Activated CD8-positive, alpha-beta T cell treated with anti-CD3 and anti-CD28 coated beads for 36 hours (primary cell): ENCODE data around the gene MAPKAP1. TPM values are rescaled to one million over a fixed set of nuclear protein-coding genes. Genes with fewer than 3 reads are reported as not detected.

Source experiments
- ATAC-seq: fragments of 200-7000 bp; cut with Tn5 transposase; one replicate; pipeline ENCODE4 v1.10.0; 2021; ENCODE audit warnings: mild to moderate bottlenecking, moderate library complexity
- CTCF ChIA-PET: fragments of 350-600 bp; sonication (Branson Sonifier 250); formaldehyde crosslinking; loops from one replicate; lab custom pipeline; 2021; ENCODE audit warnings: antibody characterized with exemption; lab: Charles Lee
- POLR2A ChIA-PET: fragments of 350-600 bp; sonication (Branson Sonifier 250); formaldehyde crosslinking; loops from one replicate; lab custom pipeline; 2021; ENCODE audit warnings: antibody characterized with exemption; lab: Charles Lee
- DNase-seq: peaks from one replicate; pipeline ENCODE4 v3.0.0-alpha.2; 2020
- H3K27ac Mint-ChIP-seq: one replicate; pipeline ENCODE4 v1.8.0; 2021; ENCODE audit warnings: mild to moderate bottlenecking, mixed read lengths
- H3K27me3 Mint-ChIP-seq: one replicate; pipeline ENCODE4 v1.8.0; 2021; ENCODE audit warnings: mixed read lengths
- H3K36me3 Mint-ChIP-seq: one replicate; pipeline ENCODE4 v1.8.0; 2021; ENCODE audit warnings: low read depth, mixed read lengths
- H3K4me1 Mint-ChIP-seq: one replicate; pipeline ENCODE4 v1.8.0; 2021; ENCODE audit warnings: low read depth, mixed read lengths
- H3K4me3 Mint-ChIP-seq: one replicate; pipeline ENCODE4 v1.8.0; 2021; ENCODE audit warnings: mild to moderate bottlenecking, moderate library complexity, mixed read lengths
- H3K9me3 Mint-ChIP-seq: one replicate; pipeline ENCODE4 v1.8.0; 2021; ENCODE audit warnings: mixed read lengths
- intact Hi-C: fragments of 100-400 bp; cut with micrococcal nuclease; formaldehyde crosslinking; loops from one replicate; pipeline ENCODE4 v1.10.0; 2022
- total RNA-seq, 2 experiments: library from RNA; stranded (reverse); gene quantifications; one replicate each; pipeline ENCODE4 v1.2.3, GENCODE V29; 2021
- TF ChIP-seq, protein P1 (sequence below): fragments of 200-600 bp; IDR thresholded peaks from one replicate; pipeline ENCODE4 v1.8.0; 2022; ENCODE audit warnings: antibody characterized with exemption, mild to moderate bottlenecking

MAPKAP1 gene
- total RNA-seq, 2 experiments from 2014 or later: 58.8 to 62.4 TPM

DNA sequence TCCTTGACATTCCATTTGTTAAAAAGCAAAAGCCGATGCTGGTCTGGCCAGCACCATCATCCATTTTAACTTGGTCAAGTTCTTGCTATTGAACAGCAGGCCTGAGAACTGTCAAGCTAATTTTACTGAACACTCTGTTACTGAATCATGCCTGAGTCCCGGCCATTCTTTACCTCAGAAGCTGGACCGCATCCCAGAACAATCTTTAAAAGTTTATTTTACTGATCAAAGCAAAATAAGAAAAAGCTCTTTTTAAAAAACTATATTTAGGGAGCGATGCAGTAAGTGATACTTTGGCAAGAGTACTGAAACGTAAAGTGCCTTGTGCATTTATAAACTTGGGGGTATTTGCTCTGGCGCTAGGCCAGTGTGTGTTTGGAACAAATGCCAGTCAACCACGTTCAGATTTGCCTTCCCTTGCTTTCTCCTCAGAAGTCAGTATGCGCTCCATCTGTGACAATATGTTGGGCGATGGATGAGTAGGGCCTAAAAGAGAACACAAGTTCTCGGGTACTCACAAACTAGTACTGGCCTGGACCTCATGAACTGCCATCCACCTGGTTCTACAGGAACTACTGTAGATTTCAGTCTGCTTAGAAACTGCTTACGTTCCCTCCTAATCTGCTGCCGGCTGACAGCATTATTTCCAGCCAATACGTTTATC is 161.9 kb downstream of the MAPKAP1 start:
- ChIA-PET POLR2A (no interaction called here), CTCF (interaction anchor here (1.1 to 2.4 kb wide), 2 partner anchors 14 to 138 kb away, joined by 3 to 7 read pairs; no protein-coding TSS in a partner anchor)
- ATAC-seq: no peak
- TF ChIP-seq, protein P1, sequence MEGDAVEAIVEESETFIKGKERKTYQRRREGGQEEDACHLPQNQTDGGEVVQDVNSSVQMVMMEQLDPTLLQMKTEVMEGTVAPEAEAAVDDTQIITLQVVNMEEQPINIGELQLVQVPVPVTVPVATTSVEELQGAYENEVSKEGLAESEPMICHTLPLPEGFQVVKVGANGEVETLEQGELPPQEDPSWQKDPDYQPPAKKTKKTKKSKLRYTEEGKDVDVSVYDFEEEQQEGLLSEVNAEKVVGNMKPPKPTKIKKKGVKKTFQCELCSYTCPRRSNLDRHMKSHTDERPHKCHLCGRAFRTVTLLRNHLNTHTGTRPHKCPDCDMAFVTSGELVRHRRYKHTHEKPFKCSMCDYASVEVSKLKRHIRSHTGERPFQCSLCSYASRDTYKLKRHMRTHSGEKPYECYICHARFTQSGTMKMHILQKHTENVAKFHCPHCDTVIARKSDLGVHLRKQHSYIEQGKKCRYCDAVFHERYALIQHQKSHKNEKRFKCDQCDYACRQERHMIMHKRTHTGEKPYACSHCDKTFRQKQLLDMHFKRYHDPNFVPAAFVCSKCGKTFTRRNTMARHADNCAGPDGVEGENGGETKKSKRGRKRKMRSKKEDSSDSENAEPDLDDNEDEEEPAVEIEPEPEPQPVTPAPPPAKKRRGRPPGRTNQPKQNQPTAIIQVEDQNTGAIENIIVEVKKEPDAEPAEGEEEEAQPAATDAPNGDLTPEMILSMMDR: no peak
- DNase-seq: no peak
- Mint-ChIP-seq H3K27me3 (no peaks in the 10 kb centered on the region), H3K4me1 (no peaks in the 10 kb centered on the region), H3K4me3 (no peak overlapping the region), H3K27ac (no peak overlapping the region), H3K9me3 (no peaks in the 10 kb centered on the region), H3K36me3 (peaks cover 8% of the 10 kb centered on the region)
- intact Hi-C loops: no loop called here

DNA sequence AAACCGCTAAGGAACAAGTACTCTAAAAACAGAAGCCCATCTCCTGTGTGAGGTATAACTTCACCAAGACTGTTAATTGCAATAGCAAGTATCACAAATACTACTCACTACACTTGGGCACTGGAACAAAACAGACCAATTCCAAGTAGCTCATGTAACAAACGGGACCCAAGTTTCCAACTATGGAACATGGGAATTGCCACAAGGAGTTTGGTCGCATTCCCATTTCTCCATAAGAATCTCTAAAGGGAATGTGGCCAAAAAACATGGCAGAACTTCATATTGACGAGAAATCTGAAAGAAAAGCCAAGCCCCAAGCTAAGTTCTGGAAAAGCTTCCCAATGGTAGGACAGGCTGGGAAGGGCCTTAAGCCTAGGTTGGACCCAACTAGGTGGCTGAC is 162.5 kb downstream of the MAPKAP1 start:
- H3K27ac Mint-ChIP-seq: no peak overlapping the region

DNA sequence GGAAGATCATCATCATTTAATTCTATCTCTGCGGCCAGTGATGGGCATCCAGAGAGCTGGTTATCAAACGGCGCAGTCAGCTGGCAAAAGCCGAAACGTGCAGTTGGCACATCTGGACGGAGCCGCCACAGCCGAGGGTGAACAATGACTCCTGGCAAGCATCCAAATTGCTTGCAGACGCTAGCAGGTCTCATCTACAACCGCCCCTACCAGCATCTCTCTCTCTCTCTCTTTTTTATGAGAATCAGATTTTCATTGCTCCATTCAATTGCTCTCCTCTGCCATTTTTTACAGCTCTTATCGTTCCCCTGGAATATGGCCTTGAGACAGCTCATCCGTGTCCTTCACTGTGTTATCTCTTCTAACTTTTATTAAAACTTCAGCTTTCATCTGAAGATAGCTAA is 165.2 kb downstream of the MAPKAP1 start:
- H3K9me3 Mint-ChIP-seq: no peaks in the 10 kb centered on the region
- no peak for DNase-seq
- intact Hi-C loops: no loop called here
- TF ChIP-seq, protein P1: no peak
- peaks cover 8% of the 10 kb centered on the region for H3K36me3 Mint-ChIP-seq
- no peak for ATAC-seq
- no peak overlapping the region for H3K4me3 Mint-ChIP-seq
- H3K27me3 Mint-ChIP-seq: no peaks in the 10 kb centered on the region
- H3K27ac Mint-ChIP-seq: no peak overlapping the region
- CTCF ChIA-PET: interaction anchor here (1.1 to 2.6 kb wide), 4 partner anchors 9 to 134 kb away, joined by 3 to 11 read pairs (median 4); no protein-coding TSS in a partner anchor
- H3K4me1 Mint-ChIP-seq: no peaks in the 10 kb centered on the region
- POLR2A ChIA-PET: interaction anchor here (0.8 to 1.4 kb wide), 2 partner anchors 20 to 649 kb away, joined by 3 to 5 read pairs; no protein-coding TSS in a partner anchor

More for the DNA sequence above, 162.5 kb downstream of the MAPKAP1 start:
- ATAC-seq: no peak
- DNase-seq: no peak
- peaks cover 8% of the 10 kb centered on the region for H3K36me3 Mint-ChIP-seq
- no peak overlapping the region for H3K4me3 Mint-ChIP-seq
- H3K27me3 Mint-ChIP-seq: no peaks in the 10 kb centered on the region
- TF ChIP-seq, protein P1: no peak
- H3K9me3 Mint-ChIP-seq: no peaks in the 10 kb centered on the region
- POLR2A ChIA-PET: interaction anchor here (0.6 kb wide), 1 partner anchor 166 kb away, joined by 3 read pairs; no protein-coding TSS in a partner anchor
- CTCF ChIA-PET: interaction anchor here (0.9 to 2.4 kb wide), 3 partner anchors 13 to 137 kb away, joined by 3 to 7 read pairs (median 3); no protein-coding TSS in a partner anchor
- no peaks in the 10 kb centered on the region for H3K4me1 Mint-ChIP-seq
- intact Hi-C loops: no loop called here

DNA sequence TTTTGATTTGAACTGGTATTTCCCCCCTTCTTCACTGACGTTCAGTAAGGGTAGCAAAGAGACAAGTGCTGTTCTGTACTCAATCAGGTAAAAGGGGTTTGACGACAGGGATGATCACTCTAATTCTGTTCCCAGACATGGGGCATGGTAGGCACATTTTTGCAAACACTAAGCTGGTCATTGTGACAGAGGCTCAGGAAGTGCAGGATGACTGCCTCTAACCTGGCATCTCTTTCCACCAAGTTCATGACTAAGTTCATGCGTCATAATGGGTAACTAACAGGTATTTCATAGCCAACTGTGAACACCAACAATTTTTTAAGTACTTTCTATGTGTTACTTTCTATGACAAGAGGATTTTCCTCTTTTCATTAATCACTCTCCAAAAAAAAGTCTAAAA is 166.5 kb downstream of the MAPKAP1 start:
- Mint-ChIP-seq H3K27ac (no peak overlapping the region), H3K36me3 (peaks cover 8% of the 10 kb centered on the region), H3K4me1 (no peaks in the 10 kb centered on the region), H3K27me3 (no peaks in the 10 kb centered on the region), H3K4me3 (no peak overlapping the region), H3K9me3 (no peaks in the 10 kb centered on the region)
- DNase-seq: no peak
- intact Hi-C loops: no loop called here
- CTCF ChIA-PET: interaction anchor here (1.0 to 1.7 kb wide), 3 partner anchors 10 to 132 kb away, joined by 3 to 4 read pairs (median 3); no protein-coding TSS in a partner anchor
- POLR2A ChIA-PET: interaction anchor here (0.6 to 1.4 kb wide), 2 partner anchors 19 to 339 kb away, joined by 3 to 5 read pairs; no protein-coding TSS in a partner anchor
- TF ChIP-seq, protein P1: no peak
- ATAC-seq: no peak

DNA sequence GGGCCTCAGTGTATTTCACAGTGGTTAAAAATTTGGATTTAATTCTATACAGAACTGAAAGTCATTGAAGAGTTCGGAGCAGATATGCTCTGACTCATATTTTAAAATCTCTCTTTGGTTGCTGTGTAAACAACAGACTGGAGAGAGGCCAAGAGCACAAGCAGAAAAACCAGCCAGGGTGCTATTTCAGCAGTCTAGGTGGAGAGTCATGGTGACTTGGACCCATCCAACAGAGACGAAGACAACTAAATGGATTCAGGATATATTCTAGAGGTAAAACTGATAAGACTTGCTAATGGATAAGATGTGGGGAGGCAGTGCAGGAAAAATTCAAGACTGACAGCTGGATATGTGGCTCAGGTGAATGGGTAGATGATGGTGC is 168.9 kb downstream of the MAPKAP1 start:
- POLR2A ChIA-PET: no interaction called here
- DNase-seq (no peak), ATAC-seq (no peak)
- CTCF ChIA-PET: interaction anchor here (1.2 to 1.3 kb wide), 2 partner anchors 20 to 23 kb away, joined by 4 to 7 read pairs; no protein-coding TSS in a partner anchor
- Mint-ChIP-seq H3K36me3 (peaks cover 8% of the 10 kb centered on the region), H3K27me3 (no peaks in the 10 kb centered on the region), H3K9me3 (no peaks in the 10 kb centered on the region), H3K27ac (no peak overlapping the region), H3K4me1 (no peaks in the 10 kb centered on the region), H3K4me3 (no peak overlapping the region)
- intact Hi-C loops: no loop called here
- TF ChIP-seq, protein P1: no peak
